H1 (cell line): ENCODE data around the gene PAX3. TPM values are rescaled to one million over a fixed set of nuclear protein-coding genes. Genes with fewer than 3 reads are reported as not detected.
A peak's percentile ranks its signal among the peaks of the same experiment; 100 is the strongest.

Experiments used
- CTCF ChIA-PET: fragments of 300-600 bp; sonication (Branson Sonifier 250); formaldehyde crosslinking; loops from one replicate; lab custom pipeline; 2021; ENCODE audit not compliant: partially characterized antibody; lab: Charles Lee
- POLR2A ChIA-PET: fragments of 300-600 bp; sonication (Branson Sonifier 250); formaldehyde crosslinking; loops from one replicate; lab custom pipeline; 2021; ENCODE audit warnings: inconsistent platforms; ENCODE audit not compliant: partially characterized antibody; lab: Charles Lee
- DNase-seq, 2 experiments: peaks; one replicate each; pipeline versions ENCODE4 v3.0.0 to v3.0.0-alpha.2; 2010 to 2022; ENCODE audit warnings: low spot score in 2 of 2, low read depth in 1 of 2, mixed read lengths in 1 of 2
- FAIRE-seq: peaks from 2 replicates; lab custom pipeline; 2011; peaks lifted over from hg19 to GRCh38; lab: Jason Lieb, UNC
- H2AFZ ChIP-seq: 2 replicates; pipeline ENCODE4 v1.8.1; 2012; ENCODE audit warnings: low read length, inconsistent platforms
- H2AK5ac ChIP-seq: 2 replicates; pipeline ENCODE4 v1.6.1; 2013; ENCODE audit warnings: low read depth, low read length
- H2BK120ac ChIP-seq: replicated peaks from 2 replicates; pipeline ENCODE3; 2013; ENCODE audit warnings: low read depth, low read length, inconsistent platforms
- H2BK12ac ChIP-seq: 2 replicates; pipeline ENCODE4 v1.6.1; 2013; ENCODE audit warnings: low read depth, low read length
- H2BK15ac ChIP-seq: 2 replicates; pipeline ENCODE4 v1.6.1; 2013; ENCODE audit warnings: low read length
- H2BK20ac ChIP-seq: 2 replicates; pipeline ENCODE4 v1.6.1; 2013; ENCODE audit warnings: low read length
- H2BK5ac ChIP-seq: 2 replicates; pipeline ENCODE4 v1.6.1; 2013; ENCODE audit warnings: low read depth, low read length
- H3K14ac ChIP-seq: 2 replicates; pipeline ENCODE4 v1.6.1; 2013; ENCODE audit warnings: inconsistent platforms; ENCODE audit not compliant: insufficient read length
- H3K18ac ChIP-seq: 2 replicates; pipeline ENCODE4 v1.6.1; 2013; ENCODE audit warnings: low read length; ENCODE audit errors: extremely low read depth
- H3K23ac ChIP-seq: 2 replicates; pipeline ENCODE4 v1.6.1; 2013; ENCODE audit warnings: inconsistent platforms; ENCODE audit not compliant: insufficient read length
- H3K23me2 ChIP-seq: 2 replicates; pipeline ENCODE4 v1.6.1; 2013; ENCODE audit warnings: low read depth, low read length
- H3K27ac ChIP-seq: 2 replicates; pipeline ENCODE4 v1.6.1; 2011; ENCODE audit warnings: low read depth, low read length, inconsistent platforms
- H3K27me3 ChIP-seq, 4 experiments: replicated peaks in 1 of 4; 1 replicate in 1 of 4; 2 replicates in 3 of 4; pipeline versions ENCODE4 v1.6.1 to v1.8.1; 2011 to 2013; ENCODE audit warnings: low read length in 3 of 4, mild to moderate bottlenecking in 3 of 4, inconsistent platforms in 2 of 4, mixed read lengths in 2 of 4, moderate library complexity in 1 of 4; ENCODE audit not compliant: control insufficient read depth in 3 of 4, insufficient read depth in 3 of 4; ENCODE audit errors: extremely low read depth in 1 of 4
- H3K36me3 ChIP-seq, 4 experiments: 2 replicates each; pipeline versions ENCODE4 v1.6.1 to v1.8.1; 2011 to 2013; ENCODE audit warnings: mild to moderate bottlenecking in 4 of 4, low read length in 3 of 4, moderate library complexity in 2 of 4, control low read depth in 1 of 4, inconsistent platforms in 1 of 4; ENCODE audit not compliant: insufficient read depth in 4 of 4, control insufficient read depth in 2 of 4
- H3K4ac ChIP-seq: replicated peaks from 2 replicates; pipeline ENCODE3; 2013; ENCODE audit warnings: low read length, low read depth, mixed read lengths, inconsistent platforms; ENCODE audit not compliant: insufficient read length
- H3K4me1 ChIP-seq, 4 experiments: replicated peaks in 1 of 4; 1 replicate in 1 of 4; 2 replicates in 3 of 4; pipeline versions ENCODE4 v1.6.1 to v1.8.1; 2011 to 2013; ENCODE audit warnings: low read length in 3 of 4, inconsistent platforms in 2 of 4, mixed read lengths in 1 of 4; ENCODE audit not compliant: insufficient read depth in 4 of 4, control insufficient read depth in 3 of 4
- H3K4me2 ChIP-seq, 2 experiments: 2 replicates each; pipeline versions ENCODE4 v1.6.1 to v1.8.1; 2011 to 2013; ENCODE audit warnings: low read depth in 2 of 2, low read length in 2 of 2, control low read depth in 1 of 2, inconsistent platforms in 1 of 2, mild to moderate bottlenecking in 1 of 2; ENCODE audit not compliant: insufficient read depth in 1 of 2
- H3K4me3 ChIP-seq, 4 experiments: fragments of 200-600, 300-600 bp in 1 of 4; sonication (generic), shearing (Covaris generic), sonication (Bioruptor Twin) in 1 of 4; 2 replicates each; pipeline versions ENCODE4 v1.5.1 to v1.8.1; 2011 to 2016; ENCODE audit warnings: low read length in 4 of 4, low read depth in 3 of 4, control low read depth in 2 of 4, inconsistent platforms in 2 of 4, mild to moderate bottlenecking in 2 of 4, mixed read lengths in 1 of 4, moderate library complexity in 1 of 4; ENCODE audit not compliant: insufficient read depth in 2 of 4; ENCODE audit errors: extremely low read depth in 1 of 4
- H3K56ac ChIP-seq: replicated peaks from 2 replicates; pipeline ENCODE3; 2013; ENCODE audit warnings: low read depth, mild to moderate bottlenecking, mixed read lengths, low read length, inconsistent platforms; ENCODE audit not compliant: insufficient read length
- H3K79me1 ChIP-seq: 2 replicates; pipeline ENCODE4 v1.6.1; 2013; ENCODE audit warnings: low read depth, low read length, control low read depth
- H3K79me2 ChIP-seq, 2 experiments: 2 replicates each; pipeline versions ENCODE4 v1.6.1 to v1.8.1; 2012 to 2013; ENCODE audit warnings: low read length in 2 of 2, mild to moderate bottlenecking in 2 of 2, inconsistent platforms in 1 of 2; ENCODE audit not compliant: insufficient read depth in 2 of 2, control insufficient read depth in 1 of 2
- H3K9ac ChIP-seq, 4 experiments: replicated peaks in 1 of 4; 1 replicate in 1 of 4; 2 replicates in 3 of 4; pipeline versions ENCODE4 v1.6.1 to v1.8.1; 2011 to 2013; ENCODE audit warnings: low read depth in 3 of 4, low read length in 3 of 4, control low read depth in 2 of 4, mild to moderate bottlenecking in 2 of 4, moderate library complexity in 2 of 4, inconsistent platforms in 1 of 4; ENCODE audit errors: extremely low read depth in 1 of 4
- H3K9me3 ChIP-seq, 2 experiments: 2 replicates each; pipeline versions ENCODE4 v1.6.1 to v1.8.1; 2012 to 2013; ENCODE audit warnings: mild to moderate bottlenecking in 2 of 2, moderate library complexity in 2 of 2, control low read depth in 1 of 2, inconsistent platforms in 1 of 2, low read depth in 1 of 2, low read length in 1 of 2, mixed read lengths in 1 of 2; ENCODE audit not compliant: insufficient read depth in 2 of 2
- H4K20me1 ChIP-seq, 2 experiments: replicated peaks in 1 of 2; 2 replicates each; pipeline versions ENCODE3 to v1.8.1; 2011 to 2013; ENCODE audit warnings: inconsistent platforms in 2 of 2, low read length in 2 of 2, mild to moderate bottlenecking in 1 of 2; ENCODE audit not compliant: insufficient read depth in 2 of 2, control insufficient read depth in 1 of 2
- H4K5ac ChIP-seq: 2 replicates; pipeline ENCODE4 v1.6.1; 2013; ENCODE audit warnings: low read length, low read depth, mixed read lengths, inconsistent platforms; ENCODE audit not compliant: insufficient read length
- H4K8ac ChIP-seq: 2 replicates; pipeline ENCODE4 v1.8.0; 2013; ENCODE audit warnings: mild to moderate bottlenecking, moderate library complexity, low read length, inconsistent platforms; ENCODE audit not compliant: insufficient read depth; ENCODE audit errors: extremely low read depth
- H4K91ac ChIP-seq: replicated peaks from 2 replicates; pipeline ENCODE3; 2013; ENCODE audit warnings: low read length, mixed read lengths, inconsistent platforms; ENCODE audit not compliant: insufficient read length
- ATF2 ChIP-seq: IDR thresholded peaks from 2 replicates; pipeline ENCODE4 v1.6.1; 2012; ENCODE audit warnings: low read length, inconsistent platforms
- CBX8 ChIP-seq: fragments of 300-800, 300-1000 bp; sonication (generic); IDR thresholded peaks from 2 replicates; pipeline ENCODE4 v1.7.1; 2016; ENCODE audit warnings: low read depth, low read length, borderline replicate concordance
- EGR1 ChIP-seq: IDR thresholded peaks from 2 replicates; pipeline ENCODE4 v1.6.1; 2011; ENCODE audit warnings: low read depth, low read length, borderline replicate concordance
- SP4 ChIP-seq: IDR thresholded peaks from 2 replicates; pipeline ENCODE4 v1.6.1; 2012; ENCODE audit warnings: low read length, inconsistent platforms
- WGBS, 2 experiments: shearing (Covaris generic) in 1 of 2; methylation state at CpG; one replicate each; pipeline versions ENCODE4 v1.1.6 to v1.1.7; 2013 to 2015; ENCODE audit warnings: low lambda C conversion rate in 2 of 2, mixed read lengths in 2 of 2, inconsistent platforms in 1 of 2, low coverage in 1 of 2, missing lambda C conversion rate in 1 of 2; ENCODE audit not compliant: insufficient replicate concordance in 2 of 2, insufficient coverage in 1 of 2, insufficient read length in 1 of 2; ENCODE audit errors: extremely low coverage in 1 of 2, missing lambda C conversion rate in 1 of 2; 5-methylcytosine and 5-hydroxymethylcytosine counted together
- polyA plus RNA-seq, 7 experiments: library from polyadenylated mRNA; depleted of rRNA in 3 of 7; stranded (reverse) in 5 of 7; unstranded in 2 of 7; fragments of >200 nt in 5 of 7; fragments of 200-250 nt in 2 of 7; gene quantifications; 1 replicate in 5 of 7; 2 replicates in 1 of 7; 4 replicates in 1 of 7; pipeline versions ENCODE4 v1.2.1 to v1.2.3, GENCODE V29; 2011 to 2013; ENCODE audit warnings: missing spikeins in 2 of 7, mixed read lengths in 2 of 7
- total RNA-seq: library from RNA; stranded (reverse); fragmentation: NEBNext Ultra II Directional; extraction: Animal tissue kit (Norgen Biotek cat#: 25700); gene quantifications from 2 replicates; pipeline ENCODE4 v1.2.1, GENCODE V29; 2021

The PAX3 gene
- total and polyA plus RNA-seq, 2 of the 8 experiments (the other 6 are each of a cell fraction or from before 2014, with no cell fraction given), result 0.33 TPM; not detected in 1

GRCh38 chr2:222294996-222295367, 3.8 kb downstream of the PAX3 start:
- POLR2A ChIA-PET, result no interaction called here
- H3K4me2 ChIP-seq, result peak overlapping the region; percentile 43 to 56; a peak in 3 of 4 replicates

More at GRCh38 chr2:222294996-222295367, 3.8 kb downstream of the PAX3 start:
- Histone ChIP-seq H2BK15ac (0 out of 2 replicates have a peak overlapping the region, but pooled peaks have one; percentile 31), H4K20me1 (peaks cover 10 to 36% of the 10 kb centered on the region in 2 experiments), H2BK120ac (no peak overlapping the region), H3K79me2 (no peaks in the 10 kb centered on the region), H2BK5ac (no peak overlapping the region), H3K4me1 (peaks cover 22 to 35% (median 28%) of the 10 kb centered on the region in 4 experiments), H3K23me2 (peaks cover 9% of the 10 kb centered on the region; the same call in 1 of the 2 replicates), H4K5ac (no peak overlapping the region), H3K4ac (no peak overlapping the region), H4K8ac (no peak overlapping the region), H3K18ac (no peak overlapping the region), H4K91ac (no peak overlapping the region), H3K56ac (no peak overlapping the region), H2AK5ac (no peak overlapping the region), H3K4me3 (peak overlapping the region in 3 of 4 experiments; percentile 2 to 33 (median 6); a peak in 3 of 8 replicates), H3K23ac (no peak overlapping the region), H3K9ac (no peak overlapping the region), H3K79me1 (no peaks in the 10 kb centered on the region), H2BK12ac (no peak overlapping the region), H3K9me3 (no peaks in the 10 kb centered on the region), H3K27me3 (peaks cover 83 to 98% (median 92%) of the 10 kb centered on the region in 4 experiments), H3K27ac (no peak overlapping the region), H3K14ac (no peak overlapping the region), H3K36me3 (no peaks in the 10 kb centered on the region; a peak in 1 of 8 replicates), H2BK20ac (no peak overlapping the region), H2AFZ (no peak overlapping the region)
- FAIRE-seq (no peak), DNase-seq (no peak)
- WGBS, 2 experiments, result 3% methylated on average over 27 of the region's 27 CpGs; no CpG with 5 or more reads in 1 of the 2 experiments
- CTCF ChIA-PET, result interaction anchor here (0.8 kb wide), 1 partner anchor 11 kb away, joined by 3 read pairs; no protein-coding TSS in a partner anchor
- TF ChIP-seq CBX8, result 0 out of 2 replicates have a peak, but pooled peaks have one; percentile 68
- no peak for TF ChIP-seq ATF2
- TF ChIP-seq SP4, result no peak
- no peak for TF ChIP-seq EGR1
